Inferior parietal cortex (tissue), 1 donor: ENCODE data around the gene HOXA11.

Experiments
- DNase-seq: peaks from one replicate; pipeline ENCODE4 v3.0.0-alpha.2; 2016; ENCODE audit errors: extremely low spot score

HOXA11 gene

DNA sequence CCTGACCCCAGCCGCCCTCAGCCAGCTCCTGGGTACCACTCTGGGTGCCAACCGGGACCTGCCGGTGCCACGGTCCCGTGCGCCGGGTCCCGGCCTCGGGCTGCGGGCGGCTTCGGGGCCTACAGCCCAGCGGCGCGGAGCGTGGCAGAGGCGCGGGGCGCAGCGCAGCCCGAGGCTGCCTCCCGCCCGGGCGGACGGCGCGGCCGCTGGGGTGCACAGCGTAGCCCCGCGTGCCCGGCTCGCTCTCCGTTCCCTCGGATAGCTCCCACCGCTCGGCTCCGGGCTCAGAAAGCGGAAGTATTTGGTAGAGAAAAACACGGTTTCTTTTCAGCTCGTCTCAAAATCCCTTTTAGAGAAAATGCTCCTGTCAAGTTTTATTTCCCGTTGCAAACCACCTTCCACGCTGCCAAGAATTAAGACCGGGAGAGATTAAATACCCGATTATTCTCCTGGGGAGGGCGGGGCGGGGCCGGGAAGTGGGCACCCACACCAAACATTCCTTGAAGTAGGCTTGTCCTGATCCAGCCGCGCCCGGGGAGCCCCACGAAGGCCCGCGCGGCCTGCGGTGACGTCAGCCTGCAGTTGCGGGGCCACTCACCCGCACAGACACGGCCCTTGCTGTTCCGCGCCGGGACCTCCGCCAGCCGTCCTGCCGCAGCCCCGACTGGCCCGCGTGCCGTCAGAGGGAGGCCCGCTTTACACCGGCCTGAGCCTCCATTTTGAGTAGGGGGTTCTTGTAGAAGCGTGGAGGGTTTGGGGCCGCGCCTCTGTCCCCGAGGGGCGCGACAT lies 7.7 kb upstream of the HOXA11 start:
- DNase-seq: no peak

DNA sequence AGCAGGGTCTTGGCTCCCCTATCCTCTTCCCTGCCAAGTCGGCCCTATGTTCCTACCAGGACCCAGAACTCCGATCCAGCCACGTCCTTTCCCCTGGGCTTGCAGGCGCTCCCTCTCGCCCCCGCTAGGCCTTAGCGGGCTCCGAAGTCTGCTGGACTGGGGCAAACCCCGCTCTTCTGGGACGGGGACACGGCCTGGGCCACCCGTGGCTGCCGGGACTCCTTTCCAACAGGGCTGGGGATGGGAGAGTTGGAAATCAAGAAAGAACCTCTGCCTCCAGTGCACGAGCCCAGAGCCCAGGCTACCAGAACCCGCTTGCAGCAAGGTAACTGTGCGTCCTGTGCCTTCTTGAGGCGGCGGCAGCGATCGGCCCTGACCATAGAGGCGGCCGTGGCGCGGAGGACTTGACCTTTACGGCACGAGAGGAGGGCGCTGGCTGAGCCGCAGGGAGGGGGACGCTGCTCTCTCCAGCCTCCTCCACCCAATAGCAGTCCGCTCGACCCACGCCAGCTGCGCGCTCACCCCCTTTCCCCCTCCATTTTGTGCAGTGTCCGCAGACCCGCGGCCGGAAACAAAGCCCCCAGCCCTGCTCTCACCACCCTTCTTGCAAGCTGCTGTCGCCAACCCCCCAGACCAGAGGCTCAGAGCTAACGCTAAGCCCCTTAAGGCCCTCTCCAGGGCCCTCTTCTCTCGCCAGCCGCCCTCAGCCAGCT lies 7.0 kb upstream of the HOXA11 start:
- DNase-seq: no peak

DNA sequence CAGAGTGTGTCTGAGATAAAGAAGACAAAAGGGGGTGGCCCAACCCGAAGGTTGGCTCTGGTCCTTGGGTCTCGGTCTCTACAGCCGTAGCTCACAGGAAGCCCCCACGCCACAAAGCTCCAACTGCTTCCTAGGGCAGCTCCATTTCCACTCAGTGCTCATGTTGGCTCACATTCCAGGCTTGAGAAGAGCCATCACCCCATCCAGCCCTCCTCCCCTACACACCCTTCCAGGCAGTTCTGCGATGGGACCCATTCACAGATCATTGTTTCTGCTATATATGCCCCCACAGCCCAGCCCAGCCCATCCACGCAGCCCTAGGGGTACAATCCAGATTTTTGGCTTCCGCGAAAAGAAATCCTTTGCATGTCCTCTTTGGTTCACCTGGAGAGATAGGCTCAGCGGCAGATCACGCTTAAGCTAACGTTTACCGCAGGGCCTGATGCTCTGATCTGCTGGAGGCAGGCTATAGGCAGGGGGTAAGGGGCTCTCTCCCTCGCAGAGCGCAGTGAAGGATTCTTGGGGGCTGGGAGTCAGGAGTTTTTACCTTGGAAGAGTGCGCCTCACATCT lies 6.2 kb upstream of the HOXA11 start:
- no peak for DNase-seq

DNA sequence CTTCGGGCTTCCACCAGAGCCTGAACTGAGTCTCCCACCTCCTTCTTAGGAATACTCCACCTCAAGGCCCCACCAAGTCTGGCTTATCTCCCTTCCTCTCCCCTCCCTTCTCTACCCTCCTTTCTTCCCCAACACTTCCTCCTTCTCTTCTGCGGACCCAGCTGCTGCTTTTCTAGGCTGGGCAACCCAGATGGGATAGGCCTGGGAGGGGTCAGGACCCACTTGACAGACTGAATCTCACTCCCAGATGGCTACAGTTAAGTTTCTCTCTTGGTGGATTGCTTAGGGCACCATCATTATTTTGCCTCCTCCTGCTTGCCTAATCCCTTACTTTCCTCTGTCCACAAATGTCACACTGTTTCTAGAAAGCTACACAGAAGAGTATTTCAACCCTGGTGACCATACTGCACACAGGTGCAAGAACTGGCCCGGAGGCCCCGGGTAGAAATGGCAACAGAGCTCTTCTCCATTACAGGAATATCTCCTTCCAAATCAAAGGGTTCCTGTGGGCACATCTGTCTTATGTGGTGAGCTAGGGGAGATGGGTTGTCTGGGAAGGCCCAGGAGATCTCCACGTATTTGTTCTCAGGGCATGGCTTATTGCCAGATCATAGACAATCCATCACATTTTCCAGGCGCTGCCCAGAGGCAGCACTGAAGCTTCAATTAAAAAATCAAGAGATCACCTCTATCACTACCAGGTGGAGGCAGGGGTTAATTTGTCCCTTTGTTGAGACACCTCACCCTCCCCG lies 5.1 kb upstream of the HOXA11 start:
- DNase-seq: no peak

DNA sequence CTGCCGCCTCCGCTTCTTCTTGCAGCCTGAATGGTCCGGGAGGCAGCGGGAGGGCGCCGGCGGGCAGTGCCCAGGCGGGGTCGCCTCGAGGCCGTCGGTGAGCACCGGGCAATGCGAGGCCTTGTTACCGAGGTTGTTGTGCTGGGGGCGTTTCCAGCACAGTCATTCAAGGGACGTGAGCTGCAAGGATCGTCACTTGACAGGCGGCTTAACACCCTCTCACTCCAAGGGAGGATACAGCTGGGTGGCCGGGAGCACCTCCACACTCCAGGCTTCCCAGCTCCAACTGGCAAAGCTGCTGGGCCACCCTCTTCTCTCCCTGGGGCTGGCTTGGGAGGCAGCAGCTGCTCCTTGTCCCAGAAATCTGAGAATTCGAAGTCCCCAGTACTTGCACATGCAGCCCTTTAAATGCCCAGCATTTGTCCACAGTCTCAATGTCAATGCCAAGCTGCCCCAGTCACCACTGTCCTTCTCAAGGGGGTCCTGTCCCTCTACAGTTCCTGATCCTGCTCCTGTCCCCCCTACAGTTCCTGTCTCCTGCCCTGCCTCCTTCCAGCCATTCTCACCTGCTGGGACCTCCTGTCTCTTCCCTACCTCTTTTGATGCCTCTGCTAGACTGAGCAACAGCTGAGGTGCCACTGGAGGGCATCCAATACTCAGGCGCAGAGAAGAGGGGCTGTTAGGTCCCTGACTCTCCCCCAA lies 4.4 kb upstream of the HOXA11 start:
- DNase-seq: no peak

DNA sequence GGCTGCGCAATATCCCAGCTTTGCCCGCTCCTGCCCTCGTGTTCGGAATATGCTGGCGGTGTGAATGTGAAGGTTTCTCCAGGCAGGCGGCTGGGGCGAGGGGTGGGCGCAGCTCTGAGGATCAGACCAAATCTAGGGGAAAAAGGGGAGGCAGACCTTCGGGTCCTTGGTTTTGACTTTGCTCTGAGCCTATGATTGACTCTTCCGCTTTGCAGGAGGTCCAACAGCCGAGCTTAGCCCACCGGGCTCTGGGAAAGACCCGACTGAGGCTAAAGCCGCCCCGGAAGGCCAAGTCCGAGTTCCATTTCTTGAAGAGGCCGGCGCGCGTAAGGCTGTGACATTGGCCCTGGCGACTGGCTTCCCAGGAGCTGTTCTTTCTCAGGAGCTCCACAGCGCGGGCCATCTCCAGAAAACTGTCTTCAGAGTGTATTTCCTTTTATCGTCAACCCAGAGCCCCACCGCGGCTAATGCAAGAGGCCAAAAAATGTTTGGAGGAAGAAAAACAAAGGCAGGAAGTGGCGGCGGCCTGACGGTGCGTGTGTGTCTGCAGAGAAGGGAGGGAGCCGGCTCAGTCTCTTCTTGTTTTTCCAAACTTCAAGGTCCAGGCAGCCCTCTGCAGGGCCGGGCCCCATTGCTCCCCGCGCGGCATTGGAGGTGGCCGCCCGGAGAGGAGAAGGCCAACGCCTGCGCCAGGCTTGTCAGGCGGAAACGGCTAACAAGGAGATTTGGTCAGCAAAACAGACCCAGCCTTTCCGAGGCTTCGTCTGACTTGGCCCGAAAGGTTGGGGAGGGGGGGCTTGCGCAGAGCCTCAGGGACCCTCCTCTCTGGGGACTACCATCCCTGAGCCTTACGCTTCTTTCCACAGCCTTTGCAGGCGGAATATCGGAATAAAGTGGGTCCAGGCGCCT lies 3.6 kb upstream of the HOXA11 start:
- DNase-seq: no peak

DNA sequence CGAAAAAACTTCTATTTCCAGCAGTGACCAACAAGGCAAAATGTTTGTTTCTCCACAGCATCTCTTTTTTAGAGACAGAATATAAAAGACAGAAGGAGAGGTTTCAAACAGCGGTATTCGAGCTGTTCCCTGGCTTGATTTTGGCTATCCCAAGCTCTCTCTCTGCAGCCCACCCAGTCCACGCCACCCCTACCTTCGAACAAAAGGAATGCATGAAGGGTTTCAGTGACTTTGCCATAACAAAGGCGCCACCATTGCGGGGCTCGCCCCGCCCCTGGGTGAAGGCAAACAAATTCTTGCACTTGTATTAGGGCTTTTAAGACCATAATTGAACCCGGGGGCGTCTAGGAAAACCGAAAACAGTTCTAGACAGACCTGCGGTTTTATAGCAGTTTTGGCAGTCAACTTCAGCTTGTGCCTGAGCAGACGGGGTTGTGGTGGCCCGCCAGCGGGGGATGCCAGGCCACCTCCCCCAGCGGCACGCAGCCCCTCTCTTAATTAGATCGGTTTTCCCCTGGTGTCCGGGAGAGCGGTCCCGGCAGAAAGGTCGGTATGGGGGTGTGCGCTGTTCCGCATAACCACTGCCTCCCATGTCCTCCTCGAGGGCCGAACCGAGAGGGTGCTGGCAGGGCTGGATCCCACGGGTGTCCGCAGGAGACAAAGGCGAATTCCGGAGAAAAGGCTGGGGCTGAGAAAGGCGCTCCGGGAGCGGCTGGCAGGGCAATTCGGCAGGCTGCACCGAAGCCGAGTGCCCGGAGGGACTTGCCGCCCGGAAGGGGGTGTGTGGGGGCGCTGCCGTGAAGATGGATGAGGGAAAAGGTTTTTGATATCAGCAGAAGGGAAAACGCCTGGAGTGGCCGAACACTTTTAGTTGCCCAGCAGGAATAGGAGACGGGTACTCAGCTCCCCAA lies 2.7 kb upstream of the HOXA11 start:
- DNase-seq: no peak

DNA sequence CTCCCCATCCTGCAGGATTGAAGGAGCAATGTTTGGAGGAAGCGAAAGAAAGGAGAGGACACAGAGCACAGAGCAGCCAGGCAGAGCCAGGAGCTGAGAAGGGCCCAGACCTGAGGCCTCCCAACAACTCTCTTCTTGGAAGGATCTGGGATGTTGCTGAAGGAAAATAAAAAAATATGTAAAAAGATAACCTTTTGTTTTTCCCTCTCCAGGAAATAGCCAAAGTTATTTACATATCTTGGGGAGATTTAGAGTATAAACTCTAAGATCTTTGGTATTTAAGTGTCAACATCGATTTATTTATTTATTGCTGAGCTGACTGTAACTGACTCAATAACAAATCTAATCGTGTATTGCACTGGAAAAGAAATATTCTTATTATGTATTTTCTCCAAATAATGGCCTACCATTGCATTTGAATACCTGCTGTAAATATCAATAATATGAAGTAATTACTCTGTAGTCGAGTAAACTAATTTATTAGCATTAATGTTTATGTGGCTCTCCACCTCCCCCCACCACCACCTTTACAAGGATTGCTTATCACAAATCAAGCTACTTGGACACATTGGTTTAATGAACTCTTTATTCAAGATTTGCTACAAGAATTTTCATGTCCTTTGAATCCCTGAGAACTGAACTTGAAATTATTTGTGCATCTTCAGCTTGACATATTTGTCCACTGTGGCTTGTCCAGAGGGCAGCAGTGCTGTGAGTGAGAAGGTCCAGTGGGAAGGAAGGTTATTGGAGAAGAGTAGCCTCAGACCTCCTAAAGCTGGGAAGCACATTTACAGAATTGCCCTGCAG lies 1.8 kb upstream of the HOXA11 start:
- DNase-seq: no peak

DNA sequence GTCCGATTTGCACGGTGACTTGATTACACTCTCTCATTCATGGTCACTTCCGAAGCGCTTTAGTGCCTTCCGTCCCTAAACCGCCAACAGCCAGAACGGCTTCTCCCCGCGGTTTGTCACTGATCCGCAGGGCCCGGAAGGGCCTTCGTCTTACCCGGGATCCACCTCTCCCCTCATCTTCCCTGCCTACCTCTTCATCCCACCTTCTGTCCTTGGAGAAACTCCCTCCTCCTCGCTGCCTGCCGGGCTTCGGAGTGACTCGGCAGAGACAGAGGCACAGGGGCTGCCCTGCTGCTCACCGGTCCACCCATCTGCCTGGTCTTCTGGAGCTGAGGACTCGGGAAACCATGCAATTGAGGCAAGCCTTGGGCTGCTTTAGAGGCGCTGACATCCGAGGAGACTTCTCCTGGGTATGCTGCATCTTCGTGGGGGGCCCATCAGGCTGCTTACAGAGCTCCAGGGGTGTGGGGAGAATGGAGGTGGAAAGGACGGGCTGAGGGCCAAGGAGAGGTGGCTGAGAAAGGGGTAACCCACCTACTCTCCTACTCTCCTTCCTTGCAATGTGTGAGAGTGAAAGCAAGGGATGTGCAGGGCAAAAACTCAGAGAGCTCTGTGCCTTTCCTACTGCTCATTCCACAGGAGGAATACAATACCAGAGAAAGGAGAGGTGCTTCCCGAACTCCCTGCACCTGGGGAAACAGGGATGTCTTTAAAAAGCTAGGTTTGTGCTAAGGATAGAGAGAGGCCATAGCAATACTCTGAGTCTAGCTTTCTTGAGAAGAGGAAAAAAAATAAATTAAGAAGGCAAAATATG lies 1.0 kb upstream of the HOXA11 start:
- no peak for DNase-seq

DNA sequence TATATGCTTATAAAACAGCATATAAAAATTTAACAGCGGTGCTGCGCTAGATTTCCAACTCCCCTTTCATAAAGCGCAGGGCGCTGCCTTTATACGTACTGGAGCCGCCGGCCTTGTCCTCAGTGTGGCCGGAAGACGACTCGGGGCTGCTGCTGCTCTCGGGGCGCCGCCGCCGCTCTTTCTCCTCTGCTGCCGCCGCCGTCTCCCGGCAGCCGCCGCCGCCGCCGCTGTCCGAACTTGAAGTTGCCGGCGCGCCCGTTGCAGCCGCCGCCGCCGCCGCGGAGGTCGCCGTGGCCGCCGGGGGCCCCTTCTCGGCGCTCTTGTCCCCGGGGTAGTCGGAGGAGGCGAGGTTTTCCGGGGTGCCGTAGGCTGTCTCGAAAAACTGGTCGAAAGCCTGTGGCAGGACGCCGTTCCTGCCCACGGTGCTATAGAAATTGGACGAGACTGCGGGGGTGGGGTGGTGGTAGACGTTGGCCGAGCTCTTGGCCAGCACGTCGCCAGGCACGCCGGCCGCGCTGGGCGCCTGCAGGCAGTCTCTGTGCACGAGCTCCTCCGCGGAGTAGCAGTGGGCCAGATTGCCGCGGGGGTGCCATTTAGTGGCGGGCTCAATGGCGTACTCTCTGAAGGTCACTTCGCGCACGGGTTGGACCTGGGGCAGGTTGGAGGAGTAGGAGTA lies 557 bp downstream of the HOXA11 start:
- no peak for DNase-seq

DNA sequence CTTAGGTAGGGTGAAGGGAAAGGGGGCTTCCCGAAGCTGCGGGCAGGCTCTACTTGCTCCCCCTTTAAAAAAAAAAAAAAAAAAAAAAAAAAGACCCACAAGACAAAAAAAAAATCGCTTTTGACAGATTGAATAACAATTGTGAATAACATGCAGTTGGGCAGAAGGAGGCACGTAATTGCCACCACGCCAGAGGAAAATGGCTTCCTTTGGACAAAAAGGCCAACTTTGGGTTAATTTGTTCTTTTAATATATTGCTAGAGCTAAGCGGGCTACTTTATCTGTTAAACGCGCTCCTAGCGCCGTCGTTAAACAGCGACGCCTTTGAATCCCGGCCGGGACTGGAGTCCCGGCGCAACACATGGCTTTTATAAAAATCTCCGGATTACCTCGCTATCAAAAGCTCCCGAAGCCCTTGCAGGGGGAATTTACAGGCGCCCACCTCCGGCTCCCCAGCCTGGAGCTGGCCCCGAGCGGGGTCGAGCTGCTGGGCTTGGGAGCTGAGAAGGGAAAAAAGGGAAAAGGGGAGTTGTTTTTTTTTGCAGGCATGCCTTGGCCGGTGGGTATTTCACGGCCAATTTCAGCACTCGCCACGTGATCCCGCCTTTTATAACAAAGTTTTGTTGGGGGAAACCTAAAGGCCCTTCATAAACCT lies 1.2 kb downstream of the HOXA11 start:
- DNase-seq: no peak

DNA sequence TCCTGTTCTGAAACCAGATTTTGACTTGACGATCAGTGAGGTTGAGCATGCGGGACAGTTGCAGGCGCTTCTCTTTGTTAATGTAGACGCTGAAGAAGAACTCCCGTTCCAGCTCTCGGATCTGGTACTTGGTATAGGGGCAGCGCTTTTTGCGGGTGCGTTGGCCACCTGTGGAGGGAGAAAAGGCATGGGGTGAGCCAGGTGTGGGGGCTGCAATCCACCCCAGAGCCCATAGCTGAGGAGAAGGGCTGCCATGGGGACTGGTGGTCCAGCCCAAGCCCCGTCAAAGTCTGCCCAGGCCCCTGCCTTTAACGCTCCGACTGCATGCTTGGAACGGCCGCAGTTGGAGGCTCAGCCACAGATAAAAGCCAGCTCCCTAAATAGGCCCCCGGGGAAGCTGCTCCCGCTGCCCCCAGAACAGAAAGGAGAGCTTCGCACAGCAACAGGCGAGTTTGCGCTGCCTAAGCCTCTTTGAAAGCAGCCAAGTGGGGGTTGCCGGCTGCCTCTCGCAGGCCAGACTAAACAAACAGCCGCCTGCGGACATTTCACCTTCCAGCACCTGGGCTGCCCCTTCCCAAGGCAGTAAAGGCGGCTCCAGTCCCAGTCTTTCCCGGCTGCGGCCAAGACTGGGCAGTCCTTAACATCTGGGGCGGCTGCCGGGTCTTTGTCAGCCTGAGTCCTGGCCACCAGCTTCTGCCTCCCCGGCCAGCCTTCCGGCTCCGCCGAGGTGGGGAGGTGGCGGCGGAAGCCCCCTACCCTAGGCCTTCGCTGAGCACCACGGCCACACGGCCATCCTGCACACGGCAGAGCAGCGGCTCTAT lies 2.0 kb downstream of the HOXA11 start:
- no peak for DNase-seq

DNA sequence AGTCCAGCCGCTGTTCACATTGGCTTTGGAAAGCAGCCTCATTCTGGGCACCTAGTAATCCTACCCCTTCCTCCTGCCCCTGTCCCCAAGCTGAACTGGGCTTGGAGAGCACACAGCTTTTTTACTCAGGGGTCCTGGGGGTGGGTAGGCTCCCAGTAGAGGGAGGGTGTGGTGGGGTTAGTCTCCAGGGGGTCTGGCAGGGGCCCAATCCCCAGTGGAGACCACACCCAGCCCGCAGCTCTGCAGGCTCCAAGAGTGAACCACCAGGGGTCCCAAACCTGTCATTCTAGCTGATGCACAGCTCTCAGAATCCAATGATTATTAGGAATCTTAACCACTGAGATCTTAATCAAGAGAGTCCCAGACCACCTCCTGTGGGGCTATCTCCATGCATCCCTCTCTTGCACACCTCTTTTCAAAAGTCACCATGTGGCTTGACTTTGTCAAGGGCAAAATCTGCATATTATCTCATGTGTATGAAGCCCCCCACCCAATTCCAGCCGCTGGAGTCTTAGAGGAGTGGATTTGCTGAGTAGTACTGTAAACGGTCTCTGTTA lies 2.7 kb downstream of the HOXA11 start:
- no peak for DNase-seq

DNA sequence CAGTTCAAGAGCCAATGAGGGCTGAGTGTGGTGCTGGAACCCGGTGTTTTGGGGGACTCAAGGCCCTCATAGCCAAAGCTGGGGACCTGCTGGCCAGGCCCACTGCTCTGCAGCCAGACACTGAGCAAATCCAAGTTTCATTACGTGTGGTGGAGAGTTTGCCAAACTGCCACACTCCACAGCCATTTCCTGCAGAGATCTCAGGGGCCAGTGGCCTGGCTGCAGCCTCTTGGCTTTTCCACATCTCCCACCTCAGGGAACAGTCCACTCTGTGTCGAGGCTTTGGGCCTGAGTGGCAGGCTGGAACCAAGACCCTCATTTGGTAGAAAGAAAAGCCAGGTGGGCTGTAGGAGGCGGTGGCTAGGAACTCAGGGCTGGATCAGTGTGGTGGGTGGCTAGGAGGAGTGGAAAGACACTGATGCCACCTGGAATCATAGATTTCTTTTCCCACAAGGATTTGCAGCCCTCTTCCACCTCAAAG lies 3.2 kb downstream of the HOXA11 start:
- DNase-seq: no peak
